ENCODE results near the gene AMOTL1. TPM values are rescaled to one million over a fixed set of nuclear protein-coding genes. Genes with fewer than 3 reads are reported as not detected.

AMOTL1 gene
- total and polyA plus RNA-seq, 2 of the 8 experiments (the other 6 are each of a cell fraction or from before 2014, with no cell fraction given): 9.0 to 27.6 TPM

GRCh38 chr11:94907226-94907625, 139.1 kb downstream of the AMOTL1 start:
- no peak overlapping the region for H2BK5ac ChIP-seq (ENCODE audit: low read depth, low read length)
- POLR2A ChIA-PET (ENCODE audit: partially characterized antibody): no interaction called here
- H3K56ac ChIP-seq (replicated peaks; ENCODE audit: insufficient read length, low read depth, low read length): no peak overlapping the region
- no peak overlapping the region for H4K91ac ChIP-seq (replicated peaks; ENCODE audit: insufficient read length, low read length)
- no peak overlapping the region for H2BK20ac ChIP-seq (ENCODE audit: low read length)
- no peaks in the 10 kb centered on the region for H3K4me1 ChIP-seq (replicated peaks in 1 of 4; ENCODE audit: control insufficient read depth in 3 of 4, insufficient read depth in 4 of 4, low read length in 3 of 4)
- no peak overlapping the region for H2BK15ac ChIP-seq (ENCODE audit: low read length)
- H2BK120ac ChIP-seq (replicated peaks; ENCODE audit: low read depth, low read length): no peak overlapping the region
- H3K14ac ChIP-seq (ENCODE audit: insufficient read length): no peak overlapping the region
- no peak overlapping the region for H2AK5ac ChIP-seq (ENCODE audit: low read depth, low read length)
- no peaks in the 10 kb centered on the region for H4K20me1 ChIP-seq (replicated peaks in 1 of 2; ENCODE audit: control insufficient read depth in 1 of 2, insufficient read depth in 2 of 2, low read length in 2 of 2)
- no peak overlapping the region for H3K4me3 ChIP-seq (ENCODE audit: extremely low read depth in 1 of 4, insufficient read depth in 2 of 4, low read depth in 3 of 4, low read length in 4 of 4)
- H3K79me2 ChIP-seq (ENCODE audit: control insufficient read depth in 1 of 2, insufficient read depth in 2 of 2, low read length in 2 of 2): no peaks in the 10 kb centered on the region
- H4K8ac ChIP-seq (ENCODE audit: extremely low read depth, insufficient read depth, low read length): no peak overlapping the region
- DNase-seq (ENCODE audit: low read depth in 1 of 2, low spot score in 2 of 2) (no peak), FAIRE-seq (no peak)
- CTCF ChIA-PET (ENCODE audit: partially characterized antibody): interaction anchor here (1.2 kb wide), 1 partner anchor 10 kb away, joined by 4 read pairs; no protein-coding TSS in a partner anchor
- no peaks in the 10 kb centered on the region for H3K27me3 ChIP-seq (replicated peaks in 1 of 4; ENCODE audit: control insufficient read depth in 3 of 4, extremely low read depth in 1 of 4, insufficient read depth in 3 of 4, low read length in 3 of 4)
- no peak overlapping the region for H3K18ac ChIP-seq (ENCODE audit: extremely low read depth, low read length)
- H3K27ac ChIP-seq (ENCODE audit: low read depth, low read length): no peak overlapping the region
- WGBS, 2 experiments (ENCODE audit: extremely low coverage in 1 of 2, insufficient coverage in 1 of 2, insufficient read length in 1 of 2, insufficient replicate concordance in 2 of 2, low coverage in 1 of 2, low lambda C conversion rate in 2 of 2, missing lambda C conversion rate in 1 of 2): 40% methylated on average over 2 of the region's 2 CpGs; no CpG with 5 or more reads in 1 of the 2 experiments
- H3K79me1 ChIP-seq (ENCODE audit: low read depth, low read length): no peaks in the 10 kb centered on the region
- no peak overlapping the region for H2BK12ac ChIP-seq (ENCODE audit: low read depth, low read length)
- H4K5ac ChIP-seq (ENCODE audit: insufficient read length, low read depth, low read length): no peak overlapping the region
- H3K36me3 ChIP-seq (ENCODE audit: control insufficient read depth in 2 of 4, insufficient read depth in 4 of 4, low read length in 3 of 4): no peaks in the 10 kb centered on the region
- H3K23ac ChIP-seq (ENCODE audit: insufficient read length): no peak overlapping the region
- H3K23me2 ChIP-seq (ENCODE audit: low read depth, low read length): no peaks in the 10 kb centered on the region; the same call in 1 of the 2 replicates
- H3K9ac ChIP-seq (replicated peaks in 1 of 4; ENCODE audit: extremely low read depth in 1 of 4, low read depth in 3 of 4, low read length in 3 of 4): no peak overlapping the region
- H2AFZ ChIP-seq (ENCODE audit: low read length): no peak overlapping the region
- no peak overlapping the region for H3K4ac ChIP-seq (replicated peaks; ENCODE audit: insufficient read length, low read depth, low read length)
- no peak overlapping the region for H3K4me2 ChIP-seq (ENCODE audit: insufficient read depth in 1 of 2, low read depth in 2 of 2, low read length in 2 of 2)
- H3K9me3 ChIP-seq (ENCODE audit: insufficient read depth in 2 of 2, low read depth in 1 of 2, low read length in 1 of 2): no peaks in the 10 kb centered on the region
